MM.1S (cell line): ENCODE measurements around the gene SLU7.

Experiments
- DNase-seq: peaks from one replicate; pipeline ENCODE4 v3.0.0-alpha.2; 2015
- H2AFZ ChIP-seq: fragments of 300-600 bp; sonication (generic); 2 replicates; pipeline ENCODE4 v1.6.0; 2016; ENCODE audit warnings: antibody characterized with exemption, low read length
- H3F3A ChIP-seq: fragments of 300-600 bp; sonication (generic); 2 replicates; pipeline ENCODE4 v1.6.1; 2016; ENCODE audit warnings: mild to moderate bottlenecking, antibody characterized with exemption, low read length, moderate library complexity, mixed read lengths; ENCODE audit not compliant: insufficient read depth
- H3K27ac ChIP-seq: fragments of 300-600 bp; sonication (generic); 2 replicates; pipeline ENCODE4 v1.5.1; 2016; ENCODE audit warnings: mild to moderate bottlenecking, low read length
- H3K27me3 ChIP-seq: fragments of 300-600 bp; sonication (generic); replicated peaks from 2 replicates; pipeline ENCODE4 v1.6.0; 2016; ENCODE audit warnings: low read length; ENCODE audit not compliant: insufficient read depth
- H3K36me3 ChIP-seq: fragments of 300-600 bp; sonication (generic); replicated peaks from 2 replicates; pipeline ENCODE4 v1.6.1; 2016; ENCODE audit warnings: mild to moderate bottlenecking, low read length, mixed read lengths; ENCODE audit not compliant: insufficient read depth
- H3K4me1 ChIP-seq: fragments of 300-600 bp; sonication (generic); 2 replicates; pipeline ENCODE4 v1.6.1; 2016; ENCODE audit warnings: low read length, mixed read lengths
- H3K4me2 ChIP-seq: fragments of 300-600 bp; sonication (generic); 2 replicates; pipeline ENCODE4 v1.6.0; 2016; ENCODE audit warnings: low read depth, low read length
- H3K4me3 ChIP-seq: fragments of 300-600 bp; sonication (generic); 2 replicates; pipeline ENCODE4 v1.5.1; 2016; ENCODE audit warnings: low read length, mixed read lengths
- H3K79me2 ChIP-seq: fragments of 300-600 bp; sonication (generic); 2 replicates; pipeline ENCODE4 v1.6.1; 2016; ENCODE audit warnings: mixed run types, low read length, mixed read lengths
- H3K9ac ChIP-seq: fragments of 300-600 bp; sonication (generic); 2 replicates; pipeline ENCODE4 v1.6.1; 2016; ENCODE audit warnings: low read length, mixed read lengths
- H3K9me2 ChIP-seq: fragments of 300-600 bp; sonication (generic); replicated peaks from 2 replicates; pipeline ENCODE4 v1.6.1; 2016; ENCODE audit warnings: mild to moderate bottlenecking, low read length, mixed read lengths; ENCODE audit not compliant: insufficient read depth
- H3K9me3 ChIP-seq: fragments of 300-600 bp; sonication (generic); replicated peaks from 2 replicates; pipeline ENCODE4 v1.6.1; 2016; ENCODE audit warnings: mild to moderate bottlenecking, low read length, mixed read lengths; ENCODE audit not compliant: insufficient read depth
- H4K20me1 ChIP-seq: fragments of 300-600 bp; sonication (generic); 2 replicates; pipeline ENCODE4 v1.6.1; 2016; ENCODE audit warnings: mild to moderate bottlenecking, low read length, moderate library complexity, mixed read lengths; ENCODE audit not compliant: insufficient read depth
- CTCF ChIP-seq: fragments of 300-600 bp; sonication (generic); IDR thresholded peaks from 2 replicates; pipeline ENCODE4 v1.5.1; 2016; ENCODE audit warnings: antibody characterized with exemption, low read length, mixed read lengths
- EZH2 ChIP-seq: fragments of 300-600 bp; sonication (generic); optimal IDR thresholded peaks from 2 replicates; pipeline ENCODE3; 2017; ENCODE audit warnings: low read depth, mild to moderate bottlenecking, antibody characterized with exemption, low read length, mixed read lengths
- EZH2phosphoT487 ChIP-seq: fragments of 300-600 bp; sonication (generic); IDR thresholded peaks from 2 replicates; pipeline ENCODE4 v1.6.1; 2018; ENCODE audit warnings: antibody characterized with exemption, low read length

Gene SLU7

GRCh38 chr5:160352308-160352707 lies 66.6 kb downstream of the SLU7 start:
- DNase-seq: no peak
- TF ChIP-seq CTCF (no peak), EZH2phosphoT487 (no peak), EZH2 (no peak)
- H3K9ac ChIP-seq: no peak overlapping the region
- H3K4me3 ChIP-seq: no peak overlapping the region
- H3K9me2 ChIP-seq: no peaks in the 10 kb centered on the region
- H3K79me2 ChIP-seq: no peaks in the 10 kb centered on the region
- no peaks in the 10 kb centered on the region for H3F3A ChIP-seq
- no peaks in the 10 kb centered on the region for H4K20me1 ChIP-seq
- no peaks in the 10 kb centered on the region for H3K27me3 ChIP-seq
- no peaks in the 10 kb centered on the region for H3K36me3 ChIP-seq
- no peak overlapping the region for H2AFZ ChIP-seq
- no peak overlapping the region for H3K4me2 ChIP-seq
- H3K9me3 ChIP-seq: no peaks in the 10 kb centered on the region
- no peaks in the 10 kb centered on the region for H3K4me1 ChIP-seq
- H3K27ac ChIP-seq: no peak overlapping the region
